Neural cell (in vitro differentiated cells): ENCODE measurements around the gene SULF2. TPM values are rescaled to one million over a fixed set of nuclear protein-coding genes. Genes with fewer than 3 reads are reported as not detected.

Source experiments
- H2AFZ ChIP-seq: fragments of 200-600, 300-800 bp; sonication (generic), shearing (Covaris generic); 2 replicates; pipeline ENCODE4 v1.6.0; 2014; ENCODE audit warnings: low read depth, mild to moderate bottlenecking, antibody characterized with exemption, low read length, moderate library complexity
- H3F3A ChIP-seq: fragments of 200-600 bp; shearing (Covaris generic); 2 replicates; pipeline ENCODE4 v1.6.1; 2016; ENCODE audit warnings: mild to moderate bottlenecking, moderate library complexity, mixed read lengths, antibody characterized with exemption, low read length; ENCODE audit not compliant: insufficient read depth, poor library complexity, severe bottlenecking
- H3K27ac ChIP-seq: fragments of 200-600, 300-800 bp; sonication (generic), shearing (Covaris generic); 2 replicates; pipeline ENCODE4 v1.5.1; 2014; ENCODE audit warnings: mild to moderate bottlenecking, low read length, moderate library complexity
- H3K27me3 ChIP-seq: fragments of 300-800, 200-600 bp; sonication (generic), shearing (Covaris generic); 2 replicates; pipeline ENCODE4 v1.6.0; 2014; ENCODE audit warnings: mild to moderate bottlenecking, low read depth, low read length, moderate library complexity; ENCODE audit not compliant: insufficient read depth
- H3K36me3 ChIP-seq: fragments of 300-800, 200-600 bp; sonication (generic), shearing (Covaris generic); 2 replicates; pipeline ENCODE4 v1.5.1; 2014; ENCODE audit warnings: mild to moderate bottlenecking, antibody characterized with exemption, low read length, moderate library complexity; ENCODE audit not compliant: insufficient read depth
- H3K4me2 ChIP-seq: fragments of 300-800, 200-600 bp; sonication (generic), shearing (Covaris generic); 2 replicates; pipeline ENCODE4 v1.6.0; 2014; ENCODE audit warnings: mild to moderate bottlenecking, low read length
- H3K4me3 ChIP-seq: fragments of 300-800, 200-600 bp; sonication (generic), shearing (Covaris generic); 2 replicates; pipeline ENCODE4 v1.5.1; 2014; ENCODE audit warnings: mild to moderate bottlenecking, low read length, moderate library complexity
- H3K79me2 ChIP-seq: fragments of 200-600 bp; shearing (Covaris generic); replicated peaks from 2 replicates; pipeline ENCODE4 v1.6.0; 2014; ENCODE audit warnings: mild to moderate bottlenecking, low read length, moderate library complexity; ENCODE audit not compliant: insufficient read depth
- H3K9ac ChIP-seq: fragments of 300-800, 200-600 bp; sonication (generic), shearing (Covaris generic); 2 replicates; pipeline ENCODE4 v1.6.1; 2016; ENCODE audit warnings: mild to moderate bottlenecking, low read length, mixed read lengths
- H3K9me2 ChIP-seq: fragments of 200-600 bp; shearing (Covaris generic); 2 replicates; pipeline ENCODE4 v1.6.1; 2016; ENCODE audit warnings: mild to moderate bottlenecking, low read length, mixed read lengths; ENCODE audit not compliant: insufficient read depth
- H3K9me3 ChIP-seq: fragments of 200-600, 300-800 bp; sonication (generic), shearing (Covaris generic); 2 replicates; pipeline ENCODE4 v1.6.1; 2016; ENCODE audit warnings: mild to moderate bottlenecking, mixed run types, low read length, moderate library complexity, mixed read lengths
- H4K20me1 ChIP-seq: fragments of 200-600 bp; shearing (Covaris generic); 2 replicates; pipeline ENCODE4 v1.6.1; 2016; ENCODE audit warnings: mild to moderate bottlenecking, mixed run types; ENCODE audit not compliant: insufficient read depth
- EP300 ChIP-seq: fragments of 450-650 bp; conservative IDR thresholded peaks from 2 replicates; pipeline ENCODE4 v1.6.1; 2014; ENCODE audit warnings: antibody characterized with exemption, mild to moderate bottlenecking, moderate library complexity; ENCODE audit not compliant: poor library complexity, severe bottlenecking
- EZH2 ChIP-seq: fragments of 200-600, 300-800 bp; shearing (Covaris generic), sonication (generic); IDR thresholded peaks from 2 replicates; pipeline ENCODE4 v1.6.1; 2014; ENCODE audit warnings: antibody characterized with exemption, low read length, borderline replicate concordance, mild to moderate bottlenecking; ENCODE audit not compliant: insufficient read depth, poor library complexity, severe bottlenecking
- MXI1 ChIP-seq: fragments of 450-650 bp; conservative IDR thresholded peaks from 2 replicates; pipeline ENCODE4 v1.6.1; 2014; ENCODE audit warnings: antibody characterized with exemption, mild to moderate bottlenecking; ENCODE audit not compliant: poor library complexity, severe bottlenecking
- POLR2AphosphoS5 ChIP-seq: IDR thresholded peaks from 2 replicates; pipeline ENCODE4 v1.6.1; 2012
- RAD21 ChIP-seq: fragments of 450-650 bp; conservative IDR thresholded peaks from 2 replicates; pipeline ENCODE4 v1.6.1; 2014; ENCODE audit warnings: antibody characterized with exemption, mild to moderate bottlenecking, moderate library complexity
- SMC3 ChIP-seq: fragments of 450-650 bp; conservative IDR thresholded peaks from 2 replicates; pipeline ENCODE4 v1.6.1; 2014; ENCODE audit warnings: antibody characterized with exemption, mild to moderate bottlenecking, moderate library complexity; ENCODE audit not compliant: poor library complexity
- TAF1 ChIP-seq: IDR thresholded peaks from 2 replicates; pipeline ENCODE4 v1.6.1; 2012; ENCODE audit warnings: low read depth
- polyA plus RNA-seq: library from polyadenylated mRNA; depleted of rRNA; stranded (reverse); fragments of >200 nt; gene quantifications from 2 replicates; pipeline ENCODE4 v1.2.3, GENCODE V29; 2014
- TF ChIP-seq, protein P1 (sequence below): fragments of 450-650 bp; IDR thresholded peaks from 2 replicates; pipeline ENCODE4 v1.5.1; 2014; ENCODE audit warnings: antibody characterized with exemption, mild to moderate bottlenecking, moderate library complexity; ENCODE audit not compliant: poor library complexity, severe bottlenecking
- TF ChIP-seq, protein P2 (sequence below): IDR thresholded peaks from 2 replicates; pipeline ENCODE4 v1.6.1; 2012; ENCODE audit warnings: borderline replicate concordance

SULF2 gene
- polyA plus RNA-seq, 1 donor from 2014 or later: 30.0 TPM

DNA sequence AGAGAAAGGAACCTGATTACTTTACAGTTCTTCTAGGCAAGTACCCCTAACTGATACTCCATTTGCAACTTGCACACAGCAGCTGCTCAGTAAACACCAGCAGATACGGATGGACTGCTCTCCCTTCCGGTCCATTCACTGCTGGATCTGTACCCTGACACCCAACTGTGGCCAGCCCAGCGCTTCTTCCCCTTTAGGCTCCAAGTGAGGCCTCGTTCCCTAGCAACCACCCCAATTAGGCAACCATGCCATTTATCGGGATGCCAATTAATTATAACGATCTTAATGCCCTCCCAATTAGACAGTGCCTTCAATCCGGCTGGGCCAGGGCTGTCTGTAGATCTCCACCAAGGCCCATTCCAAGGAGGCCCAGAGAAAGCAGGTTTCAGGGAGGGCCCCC is 3.2 kb downstream of the SULF2 start:
- Histone ChIP-seq H3K4me3 (no peak overlapping the region), H3K79me2 (no peaks in the 10 kb centered on the region), H3K4me2 (no peak overlapping the region), H2AFZ (no peak overlapping the region), H3K9me2 (no peaks in the 10 kb centered on the region), H3K27me3 (peaks cover 24% of the 10 kb centered on the region), H3F3A (no peaks in the 10 kb centered on the region), H3K9ac (no peak overlapping the region), H4K20me1 (no peaks in the 10 kb centered on the region), H3K9me3 (no peaks in the 10 kb centered on the region), H3K27ac (no peak overlapping the region), H3K36me3 (no peaks in the 10 kb centered on the region)
- no peak for TF ChIP-seq EP300
- TF ChIP-seq RAD21: no peak
- TF ChIP-seq EZH2: no peak
- TF ChIP-seq TAF1: no peak
- TF ChIP-seq, protein P1, sequence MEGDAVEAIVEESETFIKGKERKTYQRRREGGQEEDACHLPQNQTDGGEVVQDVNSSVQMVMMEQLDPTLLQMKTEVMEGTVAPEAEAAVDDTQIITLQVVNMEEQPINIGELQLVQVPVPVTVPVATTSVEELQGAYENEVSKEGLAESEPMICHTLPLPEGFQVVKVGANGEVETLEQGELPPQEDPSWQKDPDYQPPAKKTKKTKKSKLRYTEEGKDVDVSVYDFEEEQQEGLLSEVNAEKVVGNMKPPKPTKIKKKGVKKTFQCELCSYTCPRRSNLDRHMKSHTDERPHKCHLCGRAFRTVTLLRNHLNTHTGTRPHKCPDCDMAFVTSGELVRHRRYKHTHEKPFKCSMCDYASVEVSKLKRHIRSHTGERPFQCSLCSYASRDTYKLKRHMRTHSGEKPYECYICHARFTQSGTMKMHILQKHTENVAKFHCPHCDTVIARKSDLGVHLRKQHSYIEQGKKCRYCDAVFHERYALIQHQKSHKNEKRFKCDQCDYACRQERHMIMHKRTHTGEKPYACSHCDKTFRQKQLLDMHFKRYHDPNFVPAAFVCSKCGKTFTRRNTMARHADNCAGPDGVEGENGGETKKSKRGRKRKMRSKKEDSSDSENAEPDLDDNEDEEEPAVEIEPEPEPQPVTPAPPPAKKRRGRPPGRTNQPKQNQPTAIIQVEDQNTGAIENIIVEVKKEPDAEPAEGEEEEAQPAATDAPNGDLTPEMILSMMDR: no peak
- TF ChIP-seq MXI1: no peak
- no peak for TF ChIP-seq SMC3
- TF ChIP-seq POLR2AphosphoS5: no peak
- TF ChIP-seq, protein P2, sequence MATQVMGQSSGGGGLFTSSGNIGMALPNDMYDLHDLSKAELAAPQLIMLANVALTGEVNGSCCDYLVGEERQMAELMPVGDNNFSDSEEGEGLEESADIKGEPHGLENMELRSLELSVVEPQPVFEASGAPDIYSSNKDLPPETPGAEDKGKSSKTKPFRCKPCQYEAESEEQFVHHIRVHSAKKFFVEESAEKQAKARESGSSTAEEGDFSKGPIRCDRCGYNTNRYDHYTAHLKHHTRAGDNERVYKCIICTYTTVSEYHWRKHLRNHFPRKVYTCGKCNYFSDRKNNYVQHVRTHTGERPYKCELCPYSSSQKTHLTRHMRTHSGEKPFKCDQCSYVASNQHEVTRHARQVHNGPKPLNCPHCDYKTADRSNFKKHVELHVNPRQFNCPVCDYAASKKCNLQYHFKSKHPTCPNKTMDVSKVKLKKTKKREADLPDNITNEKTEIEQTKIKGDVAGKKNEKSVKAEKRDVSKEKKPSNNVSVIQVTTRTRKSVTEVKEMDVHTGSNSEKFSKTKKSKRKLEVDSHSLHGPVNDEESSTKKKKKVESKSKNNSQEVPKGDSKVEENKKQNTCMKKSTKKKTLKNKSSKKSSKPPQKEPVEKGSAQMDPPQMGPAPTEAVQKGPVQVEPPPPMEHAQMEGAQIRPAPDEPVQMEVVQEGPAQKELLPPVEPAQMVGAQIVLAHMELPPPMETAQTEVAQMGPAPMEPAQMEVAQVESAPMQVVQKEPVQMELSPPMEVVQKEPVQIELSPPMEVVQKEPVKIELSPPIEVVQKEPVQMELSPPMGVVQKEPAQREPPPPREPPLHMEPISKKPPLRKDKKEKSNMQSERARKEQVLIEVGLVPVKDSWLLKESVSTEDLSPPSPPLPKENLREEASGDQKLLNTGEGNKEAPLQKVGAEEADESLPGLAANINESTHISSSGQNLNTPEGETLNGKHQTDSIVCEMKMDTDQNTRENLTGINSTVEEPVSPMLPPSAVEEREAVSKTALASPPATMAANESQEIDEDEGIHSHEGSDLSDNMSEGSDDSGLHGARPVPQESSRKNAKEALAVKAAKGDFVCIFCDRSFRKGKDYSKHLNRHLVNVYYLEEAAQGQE: no peak

DNA sequence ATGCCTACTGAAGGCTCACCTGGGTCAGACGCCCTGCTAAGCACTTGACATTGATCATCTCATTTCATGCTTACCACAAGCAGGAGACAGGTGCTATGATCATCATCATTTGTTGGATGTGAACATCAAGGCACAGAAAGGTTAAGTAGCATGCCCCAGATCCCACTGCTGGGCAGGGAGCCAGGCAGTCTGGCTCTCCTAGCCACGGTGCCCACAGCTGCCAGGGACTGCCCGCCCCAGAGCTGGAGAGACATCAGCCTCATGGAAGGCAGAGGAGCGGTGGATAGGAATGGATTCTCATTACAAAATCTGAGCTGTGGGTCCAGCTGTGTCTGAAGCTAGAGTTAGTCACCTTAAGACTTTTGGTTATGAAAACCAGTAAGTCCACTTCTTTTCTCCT is 3.6 kb downstream of the SULF2 start:
- TF ChIP-seq, protein P1: no peak
- TF ChIP-seq, protein P2: no peak
- TF ChIP-seq MXI1 (no peak), EP300 (no peak), TAF1 (no peak), SMC3 (no peak), EZH2 (no peak), RAD21 (no peak)
- no peaks in the 10 kb centered on the region for H4K20me1 ChIP-seq

More for the DNA sequence above, 3.6 kb downstream of the SULF2 start:
- Histone ChIP-seq H3K4me2 (no peak overlapping the region), H3K4me3 (no peak overlapping the region), H3K27me3 (peaks cover 25% of the 10 kb centered on the region), H3K9me2 (no peaks in the 10 kb centered on the region), H2AFZ (no peak overlapping the region), H3K27ac (no peak overlapping the region), H3K9me3 (no peaks in the 10 kb centered on the region), H3K36me3 (no peaks in the 10 kb centered on the region), H3F3A (no peaks in the 10 kb centered on the region), H3K9ac (no peak overlapping the region), H3K79me2 (no peaks in the 10 kb centered on the region)
